Coronary artery (tissue), 2 donors: ENCODE measurements around the gene KDM5C.
"Not testable (repeated sequence)": the region's sequence is repeated elsewhere in the genome, so short reads cannot be mapped to it uniquely, and the experiment has no call there.

Source experiments
- DNase-seq: peaks from one replicate; pipeline ENCODE4 v3.0.0-alpha.2; 2017; ENCODE audit warnings: low spot score
- H3K27ac ChIP-seq, 2 donors: fragments of 200-600 bp; sonication (generic); one replicate each; pipeline ENCODE4 v1.5.1; 2016 to 2019
- H3K4me3 ChIP-seq: fragments of 200-600 bp; sonication (generic); 2 replicates; pipeline ENCODE4 v1.5.1; 2016; ENCODE audit warnings: mild to moderate bottlenecking, moderate library complexity
- TF ChIP-seq, protein P1 (sequence below): fragments of 200-600 bp; sonication (generic); IDR thresholded peaks from one replicate; pipeline ENCODE4 v1.5.1; 2019; ENCODE audit warnings: antibody characterized with exemption

KDM5C gene

DNA sequence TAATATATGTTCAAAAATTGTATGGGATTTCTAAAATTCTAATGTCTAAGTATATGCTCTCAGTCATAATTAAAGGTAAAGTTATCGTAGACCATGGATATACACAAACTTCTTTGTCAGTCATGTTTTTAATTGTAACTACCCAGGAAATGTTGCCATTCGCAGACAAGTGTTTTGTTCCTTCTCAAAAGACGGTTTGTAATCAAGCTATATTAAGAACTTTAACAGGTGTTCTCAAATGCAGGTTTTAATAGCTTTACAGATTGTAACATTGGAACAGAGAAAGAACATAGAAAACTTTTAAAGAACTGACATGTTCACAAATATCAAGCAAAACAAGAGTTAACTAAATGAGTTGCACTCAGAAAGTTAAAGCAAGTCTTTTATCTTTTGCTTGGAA is 58.9 kb downstream of the KDM5C start:
- no peak overlapping the region for H3K4me3 ChIP-seq
- no peak for DNase-seq
- no peak overlapping the region for H3K27ac ChIP-seq
- TF ChIP-seq, protein P1, sequence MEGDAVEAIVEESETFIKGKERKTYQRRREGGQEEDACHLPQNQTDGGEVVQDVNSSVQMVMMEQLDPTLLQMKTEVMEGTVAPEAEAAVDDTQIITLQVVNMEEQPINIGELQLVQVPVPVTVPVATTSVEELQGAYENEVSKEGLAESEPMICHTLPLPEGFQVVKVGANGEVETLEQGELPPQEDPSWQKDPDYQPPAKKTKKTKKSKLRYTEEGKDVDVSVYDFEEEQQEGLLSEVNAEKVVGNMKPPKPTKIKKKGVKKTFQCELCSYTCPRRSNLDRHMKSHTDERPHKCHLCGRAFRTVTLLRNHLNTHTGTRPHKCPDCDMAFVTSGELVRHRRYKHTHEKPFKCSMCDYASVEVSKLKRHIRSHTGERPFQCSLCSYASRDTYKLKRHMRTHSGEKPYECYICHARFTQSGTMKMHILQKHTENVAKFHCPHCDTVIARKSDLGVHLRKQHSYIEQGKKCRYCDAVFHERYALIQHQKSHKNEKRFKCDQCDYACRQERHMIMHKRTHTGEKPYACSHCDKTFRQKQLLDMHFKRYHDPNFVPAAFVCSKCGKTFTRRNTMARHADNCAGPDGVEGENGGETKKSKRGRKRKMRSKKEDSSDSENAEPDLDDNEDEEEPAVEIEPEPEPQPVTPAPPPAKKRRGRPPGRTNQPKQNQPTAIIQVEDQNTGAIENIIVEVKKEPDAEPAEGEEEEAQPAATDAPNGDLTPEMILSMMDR: no peak

DNA sequence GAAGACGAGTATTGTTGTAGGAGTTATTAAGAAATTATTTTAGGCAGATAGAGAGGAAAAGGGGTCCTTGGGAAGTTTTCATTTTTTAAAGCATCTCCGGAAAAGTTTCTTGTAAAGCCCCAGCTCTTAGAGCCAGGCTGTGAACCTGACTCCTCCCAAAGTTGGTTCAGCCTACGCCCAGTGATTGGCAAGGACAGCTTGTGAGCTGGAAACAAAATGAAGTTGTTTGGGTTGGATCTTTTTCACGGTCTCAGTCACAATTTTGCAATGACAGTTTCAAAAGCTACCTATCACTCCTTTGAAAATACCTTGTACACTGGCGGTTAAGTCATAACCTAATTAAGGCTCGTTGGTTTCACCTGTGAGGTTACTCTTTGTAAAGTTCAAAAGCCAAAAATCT is 60.4 kb downstream of the KDM5C start:
- H3K27ac ChIP-seq, H3K4me3 ChIP-seq, DNase-seq: not testable (repeated sequence)

DNA sequence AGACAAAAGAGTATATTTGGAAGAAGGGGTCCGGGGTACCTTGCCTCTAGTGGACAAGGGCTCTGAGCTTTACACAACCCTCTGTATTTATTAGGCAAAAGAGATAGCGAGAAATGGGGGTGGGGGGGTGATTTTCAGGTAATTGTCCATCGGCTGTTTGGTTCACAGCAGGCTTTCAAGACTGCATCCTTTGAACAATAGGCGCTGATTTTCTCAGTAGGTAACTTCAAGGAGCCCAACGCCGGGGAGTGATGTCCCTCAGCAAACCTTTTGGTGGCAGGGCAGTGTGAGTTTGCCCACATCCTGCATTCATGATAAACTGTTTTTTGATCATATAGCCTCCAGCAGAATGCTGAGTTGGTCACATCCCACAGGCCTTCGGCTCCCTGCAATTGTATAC is 61.6 kb downstream of the KDM5C start:
- Histone ChIP-seq H3K4me3 (no peak overlapping the region), H3K27ac (no peak overlapping the region)
- no peak for DNase-seq
- TF ChIP-seq, protein P1: no peak

DNA sequence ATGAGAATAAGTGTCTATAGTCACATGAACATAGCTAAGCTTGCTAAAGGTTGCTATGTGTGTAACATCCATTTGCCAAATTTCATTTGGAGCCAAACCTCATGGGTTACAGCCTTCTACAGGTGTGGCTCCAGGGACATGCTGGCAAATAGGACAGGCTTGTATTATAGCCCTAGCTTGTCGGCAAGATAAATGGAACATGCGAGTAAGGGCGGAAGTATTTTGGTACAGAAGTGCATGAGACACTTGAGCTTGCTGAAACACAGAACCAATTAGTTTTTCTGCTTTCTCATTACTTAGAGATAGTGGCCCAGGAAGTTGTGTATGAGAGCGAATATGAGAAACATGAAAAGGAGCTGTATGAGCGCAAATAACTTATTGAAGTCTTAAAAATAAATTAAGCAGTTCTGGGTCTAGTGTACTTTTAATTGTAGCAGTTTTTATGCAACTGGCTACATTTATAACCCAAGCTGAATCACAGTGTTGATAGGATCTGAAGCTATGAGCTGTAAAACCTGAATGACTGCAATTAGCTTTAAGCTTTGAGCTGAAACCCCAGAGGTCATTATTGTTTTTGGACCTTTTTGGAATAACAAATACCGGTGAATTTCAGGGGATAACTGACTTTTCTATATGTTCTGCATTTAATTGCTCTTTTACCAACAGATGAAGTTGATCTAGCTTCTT is 64.6 kb downstream of the KDM5C start:
- DNase-seq: no peak
- H3K27ac ChIP-seq: no peak overlapping the region
- TF ChIP-seq, protein P1: no peak
- H3K4me3 ChIP-seq: no peak overlapping the region

DNA sequence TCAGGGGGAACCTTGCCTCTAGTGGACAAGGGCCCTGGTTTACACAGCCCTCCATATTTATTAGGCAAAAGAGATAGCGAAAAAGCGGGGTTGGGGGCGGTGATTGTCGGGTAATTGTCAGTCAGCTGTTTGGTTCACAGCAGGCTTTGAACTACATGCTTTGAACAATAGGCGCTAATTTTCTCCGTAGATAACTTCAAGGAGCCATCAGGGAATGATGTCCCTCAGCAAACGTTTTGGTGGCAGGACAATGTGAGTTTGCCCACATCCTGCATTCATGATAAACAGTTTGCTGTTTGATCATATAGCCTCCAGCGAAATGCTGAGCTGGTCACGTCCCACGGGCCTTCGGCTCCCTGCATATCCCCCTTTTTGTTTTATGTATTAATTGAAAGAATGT is 65.8 kb downstream of the KDM5C start:
- no peak for DNase-seq

DNA sequence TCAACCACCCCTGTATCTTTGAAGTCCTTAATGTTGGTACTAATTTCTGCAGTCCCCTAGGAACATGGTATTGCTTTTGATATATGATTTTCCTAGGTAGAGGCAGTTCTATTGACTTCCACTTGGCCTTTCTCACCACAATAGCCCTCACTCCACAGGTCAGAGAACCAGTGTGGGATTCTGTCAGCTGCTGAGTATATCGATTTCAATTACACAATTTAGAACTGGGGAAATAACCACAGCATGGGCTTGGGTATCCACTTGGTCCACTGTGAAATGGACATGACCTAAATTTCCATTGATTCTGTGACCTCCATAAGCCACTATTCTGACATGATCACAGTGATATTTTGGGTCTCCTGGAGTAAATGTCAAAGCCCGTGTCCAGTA is 68.8 kb downstream of the KDM5C start:
- no peak for DNase-seq
- H3K4me3 ChIP-seq: no peak overlapping the region
- TF ChIP-seq, protein P1: no peak
- no peak overlapping the region for H3K27ac ChIP-seq

More for the DNA sequence above, 65.8 kb downstream of the KDM5C start:
- H3K27ac ChIP-seq: no peak overlapping the region
- TF ChIP-seq, protein P1: no peak
- no peak overlapping the region for H3K4me3 ChIP-seq

DNA sequence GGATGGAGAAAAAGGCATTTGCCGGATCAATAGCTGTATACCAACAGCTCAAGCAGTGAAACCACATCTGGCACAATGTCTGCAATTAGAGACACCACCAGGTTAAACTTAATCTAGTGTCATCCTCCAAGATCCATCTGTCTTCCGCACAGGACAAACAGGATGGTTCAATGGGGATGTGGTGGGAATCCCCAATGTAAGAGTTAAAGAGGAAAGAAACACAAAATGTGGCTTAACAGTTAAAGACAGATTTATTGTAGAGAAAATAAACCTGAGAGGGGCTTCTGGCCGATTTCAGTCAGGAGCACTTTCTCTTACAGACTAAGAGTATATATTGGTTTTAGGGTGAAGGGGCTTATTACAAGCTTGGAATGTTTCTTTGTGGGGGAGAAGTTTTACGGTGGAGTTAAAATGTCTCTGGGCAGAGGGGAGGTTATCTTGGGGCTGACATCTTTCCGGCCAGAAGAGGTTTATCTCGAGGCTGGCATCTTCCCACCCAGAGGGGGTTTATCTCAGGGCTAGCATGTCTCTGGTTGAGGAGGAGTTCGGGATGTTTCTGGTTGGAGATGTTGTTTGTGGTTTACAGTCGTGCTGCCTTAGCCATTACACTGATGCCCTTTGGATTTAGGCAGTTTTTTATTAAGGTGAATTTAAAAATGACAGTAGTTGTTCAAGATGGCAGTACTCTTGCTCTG is 69.3 kb downstream of the KDM5C start:
- no peak overlapping the region for H3K4me3 ChIP-seq
- DNase-seq: no peak
- no peak overlapping the region for H3K27ac ChIP-seq
- TF ChIP-seq, protein P1: no peak
